K562 (cell line): ENCODE results near the gene SZT2. TPM values are rescaled to one million over a fixed set of nuclear protein-coding genes. Genes with fewer than 3 reads are reported as not detected.

Experiments
- ASH1L ChIP-seq: fragments of 450-650 bp; IDR thresholded peaks from 2 replicates; pipeline ENCODE4 v1.6.1; 2018; ENCODE audit warnings: borderline replicate concordance, mild to moderate bottlenecking, low read depth; ENCODE audit not compliant: partially characterized antibody
- CBX1 ChIP-seq: sonication (generic); IDR thresholded peaks from 2 replicates; pipeline ENCODE4 v1.6.1; 2016; ENCODE audit warnings: antibody characterized with exemption, low read depth, mild to moderate bottlenecking
- CCAR2 ChIP-seq: fragments of 200-400 bp; formaldehyde crosslinking; IDR thresholded peaks from 2 replicates; pipeline ENCODE4 v1.6.1; 2017; ENCODE audit warnings: mild to moderate bottlenecking, low read depth, low read length
- KAT7 ChIP-seq: sonication (generic); formaldehyde crosslinking; IDR thresholded peaks from 2 replicates; pipeline ENCODE4 v1.8.0; 2022; ENCODE audit warnings: missing genetic modification reagents, mild to moderate bottlenecking, borderline replicate concordance
- NCOA1 ChIP-seq: fragments of 450-650 bp; IDR thresholded peaks from 2 replicates; pipeline ENCODE4 v1.6.1; 2016; ENCODE audit warnings: low read depth
- NR2C1 ChIP-seq, 2 experiments: fragments of 450-650 bp; IDR thresholded peaks; 2 replicates each; pipeline ENCODE4 v1.6.1; 2017; ENCODE audit warnings: mild to moderate bottlenecking in 2 of 2, antibody characterized with exemption in 1 of 2, inconsistent platforms in 1 of 2, missing compliant biosample characterization in 1 of 2, missing genetic modification characterization in 1 of 2
- NRF1 ChIP-seq, 2 experiments: fragments of 450-650 bp; IDR thresholded peaks in 1 of 2; conservative IDR thresholded peaks in 1 of 2; 2 replicates each; pipeline ENCODE4 v1.6.1; 2014; ENCODE audit warnings: mild to moderate bottlenecking in 2 of 2
- RAD51 ChIP-seq: fragments of 450-650 bp; IDR thresholded peaks from 2 replicates; pipeline ENCODE4 v1.7.1; 2016; ENCODE audit warnings: low read depth, mild to moderate bottlenecking, borderline replicate concordance
- RHOXF2B ChIP-seq: fragments of 250-450 bp; sonication (Bioruptor Pico); conservative IDR thresholded peaks from 2 replicates; pipeline ENCODE4 v1.5.1; 2021
- ZEB2 ChIP-seq: fragments of 450-650 bp; IDR thresholded peaks from 2 replicates; pipeline ENCODE4 v1.6.1; 2016
- ZNF197 ChIP-seq: fragments of 200-800 bp; sonication (Bioruptor generic); IDR thresholded peaks from 2 replicates; pipeline ENCODE4 v1.6.1; 2016; ENCODE audit warnings: low read depth, missing genetic modification characterization, missing compliant biosample characterization
- ZNF79 ChIP-seq: fragments of 250-450 bp; sonication (Bioruptor Pico); IDR thresholded peaks from 2 replicates; pipeline ENCODE4 v1.4.0; 2020; ENCODE audit warnings: low read depth, mild to moderate bottlenecking, moderate library complexity
- polyA plus RNA-seq, 8 experiments: library from polyadenylated mRNA; depleted of rRNA in 4 of 8; stranded (reverse) in 5 of 8; unstranded in 3 of 8; fragments of >200 nt; fragmentation: Nextera tagmentation in 2 of 8; fragmentation: Illumina TruSeq in 1 of 8; extraction: Ambion mirVana in 2 of 8; extraction: Trizol in 1 of 8; gene quantifications; 2 replicates each; pipeline versions ENCODE4 v1.2.1 to v1.2.3, GENCODE V29; 2011 to 2014; ENCODE audit warnings: inconsistent platforms in 1 of 8, missing spikeins in 1 of 8
- total RNA-seq, 7 experiments: library from RNA; depleted of rRNA in 6 of 7; stranded (reverse); fragments of >200 nt in 6 of 7; fragmentation: Illumina TruSeq in 2 of 7; extraction: Trizol in 2 of 7; gene quantifications; 2 replicates each; pipeline versions ENCODE4 v1.2.1 to v1.2.3, GENCODE V29; 2011 to 2021; ENCODE audit warnings: low replicate concordance in 1 of 7
- TF ChIP-seq, protein P1 (sequence below), 2 experiments: fragments of 450-650 bp; IDR thresholded peaks; 2 replicates each; pipeline ENCODE4 v1.6.1; 2018; ENCODE audit warnings: mild to moderate bottlenecking in 2 of 2, low read depth in 1 of 2; ENCODE audit not compliant: partially characterized antibody in 2 of 2
- TF ChIP-seq, protein P2 (sequence below): fragments of 450-650 bp; IDR thresholded peaks from 2 replicates; pipeline ENCODE4 v1.7.0; 2016; ENCODE audit warnings: borderline replicate concordance
- TF ChIP-seq, protein P3 (sequence below): IDR thresholded peaks from 2 replicates; pipeline ENCODE4 v1.6.1; 2012; ENCODE audit warnings: low read depth, low read length, improper control_type of control experiment, borderline replicate concordance
- TF ChIP-seq, protein P4 (sequence below): fragments of 250-450 bp; sonication (Bioruptor Pico); IDR thresholded peaks from 2 replicates; pipeline ENCODE4 v1.8.0; 2022; ENCODE audit warnings: moderate library complexity, mild to moderate bottlenecking, inconsistent platforms
- TF ChIP-seq, protein P5 (sequence below): sonication (generic); formaldehyde crosslinking; IDR thresholded peaks from 2 replicates; pipeline ENCODE4 v1.9.0; 2022; ENCODE audit warnings: mild to moderate bottlenecking, missing genetic modification reagents

SZT2 gene
- total and polyA plus RNA-seq, 9 of the 15 experiments (the other 6 are each of a cell fraction or from before 2014, with no cell fraction given): 0.88 to 31.0 (median 12.8) TPM

DNA sequence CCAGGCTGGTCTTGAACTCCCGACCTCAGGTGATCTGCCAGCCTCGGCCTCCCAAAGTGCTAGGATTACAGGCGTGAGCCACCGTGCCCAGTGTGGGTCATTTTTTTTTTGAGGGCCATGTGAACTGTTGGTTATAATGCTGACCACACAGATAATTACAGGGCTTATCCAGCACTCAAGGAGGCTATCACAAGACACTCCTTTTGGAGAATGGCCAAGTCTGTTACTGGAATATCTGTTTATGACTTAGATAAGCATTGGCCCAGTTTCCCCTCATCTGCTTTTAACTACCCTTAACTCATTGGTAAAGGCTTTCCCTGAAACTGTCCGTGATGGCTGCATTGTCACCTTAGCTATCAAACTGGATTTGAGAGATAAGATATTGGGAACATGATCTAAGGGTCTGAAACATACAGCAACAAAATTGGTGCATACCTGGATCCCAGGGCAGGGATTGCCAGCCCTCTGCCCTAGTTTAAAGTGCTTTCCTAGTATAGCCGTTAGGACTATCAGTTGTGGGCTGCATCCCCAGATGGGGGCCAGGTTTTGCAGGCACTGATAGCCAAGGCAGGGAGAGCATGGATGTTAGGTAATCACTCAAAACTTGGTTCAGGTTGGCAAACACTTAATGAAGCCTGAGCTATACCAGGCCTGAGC is 15.6 kb downstream of the SZT2 start (continued):
- TF ChIP-seq, protein P1, sequence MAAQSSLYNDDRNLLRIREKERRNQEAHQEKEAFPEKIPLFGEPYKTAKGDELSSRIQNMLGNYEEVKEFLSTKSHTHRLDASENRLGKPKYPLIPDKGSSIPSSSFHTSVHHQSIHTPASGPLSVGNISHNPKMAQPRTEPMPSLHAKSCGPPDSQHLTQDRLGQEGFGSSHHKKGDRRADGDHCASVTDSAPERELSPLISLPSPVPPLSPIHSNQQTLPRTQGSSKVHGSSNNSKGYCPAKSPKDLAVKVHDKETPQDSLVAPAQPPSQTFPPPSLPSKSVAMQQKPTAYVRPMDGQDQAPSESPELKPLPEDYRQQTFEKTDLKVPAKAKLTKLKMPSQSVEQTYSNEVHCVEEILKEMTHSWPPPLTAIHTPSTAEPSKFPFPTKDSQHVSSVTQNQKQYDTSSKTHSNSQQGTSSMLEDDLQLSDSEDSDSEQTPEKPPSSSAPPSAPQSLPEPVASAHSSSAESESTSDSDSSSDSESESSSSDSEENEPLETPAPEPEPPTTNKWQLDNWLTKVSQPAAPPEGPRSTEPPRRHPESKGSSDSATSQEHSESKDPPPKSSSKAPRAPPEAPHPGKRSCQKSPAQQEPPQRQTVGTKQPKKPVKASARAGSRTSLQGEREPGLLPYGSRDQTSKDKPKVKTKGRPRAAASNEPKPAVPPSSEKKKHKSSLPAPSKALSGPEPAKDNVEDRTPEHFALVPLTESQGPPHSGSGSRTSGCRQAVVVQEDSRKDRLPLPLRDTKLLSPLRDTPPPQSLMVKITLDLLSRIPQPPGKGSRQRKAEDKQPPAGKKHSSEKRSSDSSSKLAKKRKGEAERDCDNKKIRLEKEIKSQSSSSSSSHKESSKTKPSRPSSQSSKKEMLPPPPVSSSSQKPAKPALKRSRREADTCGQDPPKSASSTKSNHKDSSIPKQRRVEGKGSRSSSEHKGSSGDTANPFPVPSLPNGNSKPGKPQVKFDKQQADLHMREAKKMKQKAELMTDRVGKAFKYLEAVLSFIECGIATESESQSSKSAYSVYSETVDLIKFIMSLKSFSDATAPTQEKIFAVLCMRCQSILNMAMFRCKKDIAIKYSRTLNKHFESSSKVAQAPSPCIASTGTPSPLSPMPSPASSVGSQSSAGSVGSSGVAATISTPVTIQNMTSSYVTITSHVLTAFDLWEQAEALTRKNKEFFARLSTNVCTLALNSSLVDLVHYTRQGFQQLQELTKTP (IDR thresholded peaks at IDR 0.05; ENCODE audit: low read depth in 1 of 2, partially characterized antibody in 2 of 2): no peak
- TF ChIP-seq RAD51 (0 out of 2 replicates have a peak, but pooled peaks have one; percentile 20), ZNF197 (peak; percentile 69; the same call in 1 of the 2 replicates), ASH1L (no peak), RHOXF2B (CRISPR knock-in tag) (no peak), NCOA1 (peak; percentile 74), KAT7 (CRISPR knock-in tag) (no peak), ZNF79 (CRISPR knock-in tag) (no peak), NR2C1 (IDR thresholded peaks at IDR 0.05) (no peak), NR2C1 (tag; IDR thresholded peaks at IDR 0.05) (peak; percentile 57), NRF1 (conservative IDR thresholded peaks at IDR 0.05 in 1 of 2, IDR thresholded peaks at IDR 0.05 in 1 of 2) (no peak; a peak in 1 of 4 replicates), CBX1 (no peak), CCAR2 (no peak), ZEB2 (peak; percentile 65; the same call in 1 of the 2 replicates)
- TF ChIP-seq, protein P2, sequence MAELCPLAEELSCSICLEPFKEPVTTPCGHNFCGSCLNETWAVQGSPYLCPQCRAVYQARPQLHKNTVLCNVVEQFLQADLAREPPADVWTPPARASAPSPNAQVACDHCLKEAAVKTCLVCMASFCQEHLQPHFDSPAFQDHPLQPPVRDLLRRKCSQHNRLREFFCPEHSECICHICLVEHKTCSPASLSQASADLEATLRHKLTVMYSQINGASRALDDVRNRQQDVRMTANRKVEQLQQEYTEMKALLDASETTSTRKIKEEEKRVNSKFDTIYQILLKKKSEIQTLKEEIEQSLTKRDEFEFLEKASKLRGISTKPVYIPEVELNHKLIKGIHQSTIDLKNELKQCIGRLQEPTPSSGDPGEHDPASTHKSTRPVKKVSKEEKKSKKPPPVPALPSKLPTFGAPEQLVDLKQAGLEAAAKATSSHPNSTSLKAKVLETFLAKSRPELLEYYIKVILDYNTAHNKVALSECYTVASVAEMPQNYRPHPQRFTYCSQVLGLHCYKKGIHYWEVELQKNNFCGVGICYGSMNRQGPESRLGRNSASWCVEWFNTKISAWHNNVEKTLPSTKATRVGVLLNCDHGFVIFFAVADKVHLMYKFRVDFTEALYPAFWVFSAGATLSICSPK: no peak
- TF ChIP-seq, protein P3, sequence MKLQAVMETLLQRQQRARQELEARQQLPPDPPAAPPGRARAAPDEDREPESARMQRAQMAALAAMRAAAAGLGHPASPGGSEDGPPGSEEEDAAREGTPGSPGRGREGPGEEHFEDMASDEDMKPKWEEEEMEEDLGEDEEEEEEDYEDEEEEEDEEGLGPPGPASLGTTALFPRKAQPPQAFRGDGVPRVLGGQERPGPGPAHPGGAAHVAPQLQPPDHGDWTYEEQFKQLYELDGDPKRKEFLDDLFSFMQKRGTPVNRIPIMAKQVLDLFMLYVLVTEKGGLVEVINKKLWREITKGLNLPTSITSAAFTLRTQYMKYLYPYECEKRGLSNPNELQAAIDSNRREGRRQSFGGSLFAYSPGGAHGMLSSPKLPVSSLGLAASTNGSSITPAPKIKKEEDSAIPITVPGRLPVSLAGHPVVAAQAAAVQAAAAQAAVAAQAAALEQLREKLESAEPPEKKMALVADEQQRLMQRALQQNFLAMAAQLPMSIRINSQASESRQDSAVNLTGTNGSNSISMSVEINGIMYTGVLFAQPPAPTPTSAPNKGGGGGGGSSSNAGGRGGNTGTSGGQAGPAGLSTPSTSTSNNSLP: no peak
- TF ChIP-seq, protein P4, sequence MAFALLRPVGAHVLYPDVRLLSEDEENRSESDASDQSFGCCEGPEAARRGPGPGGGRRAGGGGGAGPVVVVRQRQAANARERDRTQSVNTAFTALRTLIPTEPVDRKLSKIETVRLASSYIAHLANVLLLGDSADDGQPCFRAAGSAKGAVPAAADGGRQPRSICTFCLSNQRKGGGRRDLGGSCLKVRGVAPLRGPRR (CRISPR knock-in tag): no peak
- TF ChIP-seq, protein P5, sequence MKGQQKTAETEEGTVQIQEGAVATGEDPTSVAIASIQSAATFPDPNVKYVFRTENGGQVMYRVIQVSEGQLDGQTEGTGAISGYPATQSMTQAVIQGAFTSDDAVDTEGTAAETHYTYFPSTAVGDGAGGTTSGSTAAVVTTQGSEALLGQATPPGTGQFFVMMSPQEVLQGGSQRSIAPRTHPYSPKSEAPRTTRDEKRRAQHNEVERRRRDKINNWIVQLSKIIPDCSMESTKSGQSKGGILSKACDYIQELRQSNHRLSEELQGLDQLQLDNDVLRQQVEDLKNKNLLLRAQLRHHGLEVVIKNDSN (CRISPR knock-in tag): no peak; the same call in 1 of the 2 replicates
